Fibroblast of the aortic adventitia (primary cell): ENCODE measurements around the gene NRCAM. TPM values are rescaled to one million over a fixed set of nuclear protein-coding genes. Genes with fewer than 3 reads are reported as not detected.
A peak's percentile ranks its signal among the peaks of the same experiment; 100 is the strongest.

ENCODE experiments used
- DNase-seq: peaks from one replicate; pipeline ENCODE4 v3.0.0-alpha.2; 2010; ENCODE audit warnings: low read depth
- H3K4me3 ChIP-seq: 2 replicates; pipeline ENCODE4 v1.5.1; 2011; ENCODE audit warnings: low read depth, mild to moderate bottlenecking, control low read depth, low read length, moderate library complexity
- total RNA-seq: library from RNA; depleted of rRNA; stranded (reverse); fragments of >200 nt; gene quantifications from 2 replicates; pipeline ENCODE4 v1.2.3, GENCODE V29; 2012; ENCODE audit warnings: low replicate concordance
- TF ChIP-seq, protein P1 (sequence below): IDR thresholded peaks from 2 replicates; pipeline ENCODE4 v1.5.1; 2011; ENCODE audit warnings: mild to moderate bottlenecking, low read length, control low read depth, inconsistent platforms; ENCODE audit not compliant: insufficient read depth

The NRCAM gene
- total RNA-seq, 1 donor: 2.3 TPM

DNA sequence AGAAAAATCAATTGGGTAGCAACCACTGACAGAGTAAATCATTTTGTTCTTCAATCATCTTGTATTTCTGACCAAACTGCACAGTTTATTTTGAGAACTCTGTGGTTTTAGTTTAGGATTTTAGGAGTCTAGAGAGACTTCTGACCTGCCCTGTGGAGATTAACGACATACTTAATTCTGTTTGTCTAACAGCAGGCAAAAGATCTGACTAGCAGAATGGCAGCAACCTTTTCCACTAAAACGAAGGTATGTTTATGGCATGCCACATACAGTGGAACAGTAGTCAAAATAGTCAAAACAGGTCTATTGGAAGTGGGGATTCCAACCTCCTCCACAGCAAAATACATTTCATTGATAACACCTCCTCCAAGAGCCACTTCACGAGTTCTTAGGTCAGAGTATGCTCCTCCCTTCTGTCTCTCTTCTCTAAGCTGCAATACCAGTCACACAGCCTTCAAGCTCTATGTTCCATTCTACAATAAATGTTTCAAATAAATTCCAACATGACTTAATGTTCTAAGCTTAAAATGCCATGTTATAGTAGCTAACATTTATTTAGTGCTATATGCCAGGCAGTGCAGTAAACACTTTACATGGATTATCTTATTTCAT, 34.4 kb downstream of the NRCAM start:
- no peak for DNase-seq
- no peak overlapping the region for H3K4me3 ChIP-seq
- TF ChIP-seq, protein P1, sequence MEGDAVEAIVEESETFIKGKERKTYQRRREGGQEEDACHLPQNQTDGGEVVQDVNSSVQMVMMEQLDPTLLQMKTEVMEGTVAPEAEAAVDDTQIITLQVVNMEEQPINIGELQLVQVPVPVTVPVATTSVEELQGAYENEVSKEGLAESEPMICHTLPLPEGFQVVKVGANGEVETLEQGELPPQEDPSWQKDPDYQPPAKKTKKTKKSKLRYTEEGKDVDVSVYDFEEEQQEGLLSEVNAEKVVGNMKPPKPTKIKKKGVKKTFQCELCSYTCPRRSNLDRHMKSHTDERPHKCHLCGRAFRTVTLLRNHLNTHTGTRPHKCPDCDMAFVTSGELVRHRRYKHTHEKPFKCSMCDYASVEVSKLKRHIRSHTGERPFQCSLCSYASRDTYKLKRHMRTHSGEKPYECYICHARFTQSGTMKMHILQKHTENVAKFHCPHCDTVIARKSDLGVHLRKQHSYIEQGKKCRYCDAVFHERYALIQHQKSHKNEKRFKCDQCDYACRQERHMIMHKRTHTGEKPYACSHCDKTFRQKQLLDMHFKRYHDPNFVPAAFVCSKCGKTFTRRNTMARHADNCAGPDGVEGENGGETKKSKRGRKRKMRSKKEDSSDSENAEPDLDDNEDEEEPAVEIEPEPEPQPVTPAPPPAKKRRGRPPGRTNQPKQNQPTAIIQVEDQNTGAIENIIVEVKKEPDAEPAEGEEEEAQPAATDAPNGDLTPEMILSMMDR: no peak

DNA sequence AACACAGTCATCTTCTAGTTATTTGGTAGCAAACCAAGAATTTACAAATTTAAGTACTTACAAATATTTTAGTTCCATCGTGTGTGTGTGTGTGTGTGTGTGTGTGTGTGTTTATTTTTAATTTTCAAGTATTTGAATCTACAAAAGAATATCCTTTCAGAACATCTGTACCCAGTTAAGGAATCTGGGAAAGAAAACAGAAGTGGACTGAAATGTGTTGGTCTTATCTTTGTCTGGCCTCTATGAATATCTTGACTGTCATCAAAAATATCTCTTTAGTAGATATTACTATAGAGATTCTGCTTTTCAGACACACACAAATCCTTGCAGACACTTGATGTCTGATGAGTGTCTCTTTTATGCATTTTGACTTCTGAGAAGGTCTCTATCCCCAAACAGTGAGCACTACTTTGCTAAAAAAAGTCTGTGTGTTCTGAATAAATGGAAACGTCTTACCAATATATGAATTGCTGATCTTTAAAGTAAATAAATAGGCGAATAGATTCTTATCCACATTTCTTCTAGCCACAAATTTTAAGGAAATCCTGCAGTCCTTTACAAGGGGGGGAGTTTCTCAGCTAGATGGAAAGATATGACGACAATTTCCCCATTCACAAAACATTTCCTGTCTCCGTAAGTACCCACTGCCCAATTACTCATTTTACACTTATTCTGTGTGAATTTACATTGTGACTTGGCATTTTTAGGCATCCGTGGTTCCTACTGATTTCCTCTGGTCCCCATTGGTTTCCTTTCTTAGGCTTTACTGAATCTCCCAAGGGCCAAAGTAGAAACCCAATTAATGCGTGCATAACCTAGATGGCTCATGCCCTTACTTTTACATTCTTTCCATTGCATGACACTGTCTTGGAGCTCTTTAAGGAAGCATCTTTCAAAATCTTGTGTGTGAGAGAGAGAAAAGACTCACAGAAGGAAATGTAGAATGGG, 36.0 kb downstream of the NRCAM start:
- TF ChIP-seq, protein P1: no peak
- no peak overlapping the region for H3K4me3 ChIP-seq
- DNase-seq: peak; percentile 61

- peak; percentile 39 for DNase-seq
- no peak overlapping the region for H3K4me3 ChIP-seq
- TF ChIP-seq, protein P1: no peak
These were observed 37.3 kb downstream of the NRCAM start for GRCh38 chr7:108418946-108419345.

GRCh38 chr7:108417926-108418325, 38.3 kb downstream of the NRCAM start:
- no peak overlapping the region for H3K4me3 ChIP-seq
- DNase-seq: no peak
- TF ChIP-seq, protein P1: no peak

- H3K4me3 ChIP-seq: no peak overlapping the region
- no peak for DNase-seq
- TF ChIP-seq, protein P1: no peak
These were observed 39.1 kb downstream of the NRCAM start for GRCh38 chr7:108417144-108417543.

DNA sequence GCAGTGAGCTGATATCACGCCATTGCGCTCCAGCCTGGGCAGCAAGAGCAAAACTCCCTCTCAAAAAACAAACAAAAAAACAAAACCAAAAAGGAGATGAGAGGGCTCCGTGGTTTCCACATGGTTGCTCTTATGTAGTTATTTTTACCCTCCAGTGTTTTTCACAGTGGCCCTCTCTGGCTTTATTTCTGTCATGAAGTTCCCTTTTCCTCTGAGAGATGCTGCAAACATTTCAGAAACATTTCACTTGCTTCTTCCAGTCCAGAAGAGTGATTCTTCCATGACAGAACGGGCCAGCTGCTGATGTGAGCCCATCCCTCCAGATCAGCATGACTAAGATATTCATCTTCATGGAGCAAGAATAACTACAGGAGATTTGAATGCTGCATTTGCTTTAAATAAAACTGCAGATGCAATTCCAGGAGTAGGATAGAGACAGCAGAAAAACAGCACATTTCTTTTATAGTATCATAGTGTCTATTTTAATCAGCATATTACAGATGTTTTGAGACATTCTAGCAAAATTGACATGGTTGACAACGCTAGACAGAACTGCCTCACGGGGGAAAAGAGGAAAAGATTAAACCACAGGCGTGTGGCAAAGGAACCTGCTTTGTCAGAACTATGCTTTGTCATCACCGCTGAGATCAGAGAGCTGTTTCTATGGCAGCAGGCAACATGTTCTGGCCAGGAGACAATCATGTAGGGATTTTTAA, 40.3 kb downstream of the NRCAM start:
- DNase-seq: peak; percentile 70
- TF ChIP-seq, protein P1: no peak
- H3K4me3 ChIP-seq: no peak overlapping the region
